ENCODE results near the gene NPAS2. TPM values are rescaled to one million over a fixed set of nuclear protein-coding genes. Genes with fewer than 3 reads are reported as not detected.

NPAS2 gene
- total and polyA plus RNA-seq, 12 donors: 4.7 to 51.3 (median 17.6) TPM

GRCh38 chr2:100935372-100935752 is 115.4 kb downstream of the NPAS2 start:
- Histone ChIP-seq H3K36me3 (replicated peaks in 1 of 2) (no peaks in the 10 kb centered on the region), H3K27me3 (no peaks in the 10 kb centered on the region), H3K4me1 (replicated peaks in 1 of 2) (no peaks in the 10 kb centered on the region), H3K4me3 (no peak overlapping the region), H3K27ac (no peak overlapping the region), H3K9me3 (replicated peaks in 1 of 3) (no peaks in the 10 kb centered on the region)
- DNase-seq: no peak
- intact Hi-C loops (cut with DNase I): no loop called here
- TF ChIP-seq POLR2A (IDR thresholded peaks at IDR 0.05): no peak
- TF ChIP-seq, protein P1, sequence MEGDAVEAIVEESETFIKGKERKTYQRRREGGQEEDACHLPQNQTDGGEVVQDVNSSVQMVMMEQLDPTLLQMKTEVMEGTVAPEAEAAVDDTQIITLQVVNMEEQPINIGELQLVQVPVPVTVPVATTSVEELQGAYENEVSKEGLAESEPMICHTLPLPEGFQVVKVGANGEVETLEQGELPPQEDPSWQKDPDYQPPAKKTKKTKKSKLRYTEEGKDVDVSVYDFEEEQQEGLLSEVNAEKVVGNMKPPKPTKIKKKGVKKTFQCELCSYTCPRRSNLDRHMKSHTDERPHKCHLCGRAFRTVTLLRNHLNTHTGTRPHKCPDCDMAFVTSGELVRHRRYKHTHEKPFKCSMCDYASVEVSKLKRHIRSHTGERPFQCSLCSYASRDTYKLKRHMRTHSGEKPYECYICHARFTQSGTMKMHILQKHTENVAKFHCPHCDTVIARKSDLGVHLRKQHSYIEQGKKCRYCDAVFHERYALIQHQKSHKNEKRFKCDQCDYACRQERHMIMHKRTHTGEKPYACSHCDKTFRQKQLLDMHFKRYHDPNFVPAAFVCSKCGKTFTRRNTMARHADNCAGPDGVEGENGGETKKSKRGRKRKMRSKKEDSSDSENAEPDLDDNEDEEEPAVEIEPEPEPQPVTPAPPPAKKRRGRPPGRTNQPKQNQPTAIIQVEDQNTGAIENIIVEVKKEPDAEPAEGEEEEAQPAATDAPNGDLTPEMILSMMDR (IDR thresholded peaks at IDR 0.05): no peak
- 84 to 93% (median 92%) methylated on average over 3 of the region's 3 CpGs for WGBS, 4 donors

DNA sequence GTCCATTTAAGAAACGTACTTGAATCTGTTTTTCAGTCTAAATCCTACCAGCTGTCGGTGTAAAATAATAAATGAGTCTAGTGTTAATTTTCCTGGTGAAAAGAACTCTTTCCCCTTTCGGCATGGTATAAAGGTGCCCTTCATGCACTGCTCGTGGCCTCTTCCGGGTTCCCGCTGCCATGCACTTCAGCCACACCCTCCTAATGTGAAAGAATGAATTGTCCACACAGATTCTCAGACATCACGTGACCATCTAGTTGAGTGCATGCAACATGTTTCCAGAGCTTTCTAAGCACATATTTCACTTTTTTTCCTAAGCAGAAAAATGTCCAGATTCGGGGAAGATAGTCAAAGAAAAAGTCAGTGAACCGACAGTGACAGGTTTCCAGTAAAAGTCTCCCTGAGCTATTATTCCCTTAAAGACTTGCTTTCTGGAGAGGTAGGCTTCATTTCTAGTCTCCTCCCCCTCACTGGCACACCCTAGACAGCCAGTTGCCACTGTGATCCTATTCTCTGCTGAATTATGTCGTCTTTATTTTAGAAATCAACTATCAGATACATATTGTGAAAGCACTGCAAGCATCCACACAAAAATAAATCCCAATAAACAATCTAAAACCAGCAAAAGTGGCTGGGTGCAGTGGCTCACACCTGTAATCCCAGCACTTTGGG is 116.3 kb downstream of the NPAS2 start:
- Histone ChIP-seq H3K36me3 (replicated peaks in 1 of 2) (no peaks in the 10 kb centered on the region), H3K9me3 (replicated peaks in 1 of 3) (no peaks in the 10 kb centered on the region), H3K4me3 (no peak overlapping the region), H3K27me3 (no peaks in the 10 kb centered on the region), H3K4me1 (replicated peaks in 1 of 2) (no peaks in the 10 kb centered on the region), H3K27ac (no peak overlapping the region)
- intact Hi-C loops (cut with DNase I): no loop called here
- 83 to 93% (median 90%) methylated on average over 10 of the region's 10 CpGs for WGBS, 4 donors
- DNase-seq: no peak
- no peak for TF ChIP-seq POLR2A (IDR thresholded peaks at IDR 0.05)
- TF ChIP-seq, protein P1 (IDR thresholded peaks at IDR 0.05): no peak

DNA sequence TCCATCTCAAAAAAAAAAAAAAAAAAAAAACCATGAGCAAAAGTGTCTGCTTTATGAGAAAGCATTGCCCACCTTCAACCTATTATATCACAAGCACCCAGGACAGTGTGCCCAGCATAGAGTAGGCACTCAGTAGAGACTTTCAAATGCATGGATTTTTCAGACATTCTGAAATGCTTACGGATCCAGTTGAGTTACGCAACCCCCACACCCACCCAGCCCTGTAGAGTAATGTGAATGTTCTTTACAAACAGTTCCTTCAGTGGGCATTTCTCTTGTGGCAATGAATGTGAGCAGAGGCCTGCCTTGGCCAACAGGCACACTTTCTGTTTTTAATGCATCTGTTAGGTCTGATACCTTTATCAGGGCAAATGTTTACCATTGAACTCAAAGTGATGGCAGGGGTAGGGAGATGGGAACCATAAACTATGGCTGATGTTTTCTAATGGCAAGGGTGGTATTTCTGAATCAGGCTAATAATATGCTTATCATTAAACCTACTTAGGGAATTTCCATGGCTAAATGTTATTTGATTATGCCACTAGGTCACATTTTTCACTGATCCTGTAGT is 117.1 kb downstream of the NPAS2 start:
- no peak for DNase-seq
- H3K4me1 ChIP-seq (replicated peaks in 1 of 2): no peaks in the 10 kb centered on the region
- no peaks in the 10 kb centered on the region for H3K36me3 ChIP-seq (replicated peaks in 1 of 2)
- H3K27me3 ChIP-seq: no peaks in the 10 kb centered on the region
- intact Hi-C loops (cut with DNase I): no loop called here
- WGBS, 4 donors: 66 to 92% (median 69%) methylated on average over 2 of the region's 2 CpGs
- TF ChIP-seq, protein P1 (IDR thresholded peaks at IDR 0.05): no peak
- no peak for TF ChIP-seq POLR2A (IDR thresholded peaks at IDR 0.05)
- no peaks in the 10 kb centered on the region for H3K9me3 ChIP-seq (replicated peaks in 1 of 3)
- H3K4me3 ChIP-seq: no peak overlapping the region
- no peak overlapping the region for H3K27ac ChIP-seq

GRCh38 chr2:100938031-100939026 is 118.4 kb downstream of the NPAS2 start:
- no peaks in the 10 kb centered on the region for H3K4me1 ChIP-seq (replicated peaks in 1 of 2)
- H3K36me3 ChIP-seq (replicated peaks in 1 of 2): no peaks in the 10 kb centered on the region
- DNase-seq: peak in 1 of 7 donors; percentile 40
- no peaks in the 10 kb centered on the region for H3K9me3 ChIP-seq (replicated peaks in 1 of 3)
- intact Hi-C loops (cut with DNase I): no loop called here
- no peaks in the 10 kb centered on the region for H3K27me3 ChIP-seq
- whole genome bisulfite sequencing, 4 donors: 83 to 87% (median 85%) methylated on average over 12 to 15 of the region's 15 CpGs
- TF ChIP-seq, protein P1 (IDR thresholded peaks at IDR 0.05): no peak
- no peak for TF ChIP-seq POLR2A (IDR thresholded peaks at IDR 0.05)
- no peak overlapping the region for H3K27ac ChIP-seq
- H3K4me3 ChIP-seq: no peak overlapping the region

All from adrenal gland (tissue), 12 donors.